Measurements from ENCODE around the gene TAS2R42.

Gene TAS2R42, protein sequence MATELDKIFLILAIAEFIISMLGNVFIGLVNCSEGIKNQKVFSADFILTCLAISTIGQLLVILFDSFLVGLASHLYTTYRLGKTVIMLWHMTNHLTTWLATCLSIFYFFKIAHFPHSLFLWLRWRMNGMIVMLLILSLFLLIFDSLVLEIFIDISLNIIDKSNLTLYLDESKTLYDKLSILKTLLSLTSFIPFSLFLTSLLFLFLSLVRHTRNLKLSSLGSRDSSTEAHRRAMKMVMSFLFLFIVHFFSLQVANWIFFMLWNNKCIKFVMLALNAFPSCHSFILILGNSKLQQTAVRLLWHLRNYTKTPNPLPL

GRCh38 chr12:11186837-11187236 is at the start of gene TAS2R42:
Gene TAS2R42 (minus strand): TSS chr12:11186937. CDS start chr12:11186937, 0 bp downstream.
- TF ChIP-seq GATA3 (IDR thresholded peaks at IDR 0.05; ENCODE audit: low read depth, low read length) (no peak), GATA2 (IDR thresholded peaks at IDR 0.05; ENCODE audit: low read depth, low read length) (no peak)

DNA sequence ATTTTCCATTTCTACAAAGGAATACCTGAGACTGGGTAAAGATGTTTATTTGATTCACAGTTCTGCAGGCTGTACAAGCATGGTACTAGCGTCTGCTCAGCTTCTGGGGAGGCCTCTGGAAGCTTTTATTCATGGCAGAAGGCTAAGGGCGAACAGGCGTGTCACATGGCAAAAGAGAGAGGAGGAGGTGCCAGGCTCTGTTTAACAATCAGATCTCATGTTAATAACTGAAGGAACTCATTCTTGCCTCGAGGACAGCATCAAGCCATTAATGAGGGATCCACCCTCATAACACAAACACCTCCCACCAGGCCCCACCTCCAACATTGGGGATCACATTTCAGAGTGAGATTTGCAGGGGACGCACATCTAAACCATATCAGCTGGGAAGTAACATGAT is 46.8 kb upstream of the TAS2R42 start:
- TF ChIP-seq GATA2 (IDR thresholded peaks at IDR 0.05; ENCODE audit: low read depth, low read length) (no peak), GATA3 (IDR thresholded peaks at IDR 0.05; ENCODE audit: low read depth, low read length) (no peak)

- TF ChIP-seq GATA3 (IDR thresholded peaks at IDR 0.05; ENCODE audit: low read depth, low read length) (no peak), GATA2 (IDR thresholded peaks at IDR 0.05; ENCODE audit: low read depth, low read length) (no peak)
Observed at GRCh38 chr12:11228296-11228879, 41.7 kb upstream of the TAS2R42 start.

GRCh38 chr12:11227373-11227772 is 40.6 kb upstream of the TAS2R42 start:
- TF ChIP-seq GATA3 (IDR thresholded peaks at IDR 0.05; ENCODE audit: low read depth, low read length) (no peak), GATA2 (IDR thresholded peaks at IDR 0.05; ENCODE audit: low read depth, low read length) (no peak)

GRCh38 chr12:11209113-11209512 is 22.4 kb upstream of the TAS2R42 start:
- TF ChIP-seq GATA2 (IDR thresholded peaks at IDR 0.05; ENCODE audit: low read depth, low read length) (no peak), GATA3 (IDR thresholded peaks at IDR 0.05; ENCODE audit: low read depth, low read length) (no peak)

- TF ChIP-seq GATA2 (IDR thresholded peaks at IDR 0.05; ENCODE audit: low read depth, low read length) = no peak
- no peak for TF ChIP-seq GATA3 (IDR thresholded peaks at IDR 0.05; ENCODE audit: low read depth, low read length)
Observed at GRCh38 chr12:11204173-11204572, 17.4 kb upstream of the TAS2R42 start.

DNA sequence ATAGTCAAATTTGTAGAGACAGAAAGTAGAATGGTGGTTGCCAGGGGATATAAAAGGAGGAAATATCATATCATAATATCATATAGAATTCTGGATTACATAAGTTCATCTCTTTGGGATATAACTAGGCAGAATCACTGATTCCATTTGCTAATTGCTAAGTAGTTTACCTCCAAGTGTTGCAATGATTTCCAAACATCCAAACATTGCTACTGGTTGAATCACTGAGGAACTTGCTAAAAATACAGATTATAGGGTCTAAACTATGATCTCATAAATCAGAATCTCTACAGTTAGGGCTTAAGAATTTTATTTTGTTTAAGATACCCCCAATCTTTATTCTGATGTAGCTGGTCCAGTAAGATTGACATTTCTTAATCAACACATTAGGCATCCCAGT is 16.1 kb upstream of the TAS2R42 start:
- no peak for TF ChIP-seq GATA3 (IDR thresholded peaks at IDR 0.05; ENCODE audit: low read depth, low read length)
- no peak for TF ChIP-seq GATA2 (IDR thresholded peaks at IDR 0.05; ENCODE audit: low read depth, low read length)

DNA sequence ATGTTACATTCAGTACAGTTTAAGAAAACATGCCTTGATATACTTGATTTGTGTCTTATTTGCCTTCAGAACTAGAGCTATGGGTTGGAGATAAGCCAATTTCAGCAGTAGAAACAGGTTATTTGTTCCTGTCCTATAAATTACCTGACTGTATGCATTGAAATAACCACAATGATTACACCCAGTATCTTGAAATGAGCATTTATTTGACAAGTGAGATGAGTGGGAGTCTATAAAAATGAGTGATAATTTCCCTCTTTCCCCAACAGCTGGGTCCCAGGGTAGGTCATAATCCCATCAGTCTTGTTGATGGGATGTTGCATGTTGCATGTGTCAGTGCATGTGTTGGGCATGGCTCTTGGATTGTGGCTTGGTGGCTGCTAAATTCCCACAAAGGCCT is 3.7 kb downstream of the TAS2R42 start:
- no peak for TF ChIP-seq GATA2 (IDR thresholded peaks at IDR 0.05; ENCODE audit: low read depth, low read length)
- no peak for TF ChIP-seq GATA3 (IDR thresholded peaks at IDR 0.05; ENCODE audit: low read depth, low read length)

- TF ChIP-seq GATA3 (IDR thresholded peaks at IDR 0.05; ENCODE audit: low read depth, low read length) (no peak), GATA2 (IDR thresholded peaks at IDR 0.05; ENCODE audit: low read depth, low read length) (no peak)
Observed at GRCh38 chr12:11182529-11182928, 4.2 kb downstream of the TAS2R42 start.

DNA sequence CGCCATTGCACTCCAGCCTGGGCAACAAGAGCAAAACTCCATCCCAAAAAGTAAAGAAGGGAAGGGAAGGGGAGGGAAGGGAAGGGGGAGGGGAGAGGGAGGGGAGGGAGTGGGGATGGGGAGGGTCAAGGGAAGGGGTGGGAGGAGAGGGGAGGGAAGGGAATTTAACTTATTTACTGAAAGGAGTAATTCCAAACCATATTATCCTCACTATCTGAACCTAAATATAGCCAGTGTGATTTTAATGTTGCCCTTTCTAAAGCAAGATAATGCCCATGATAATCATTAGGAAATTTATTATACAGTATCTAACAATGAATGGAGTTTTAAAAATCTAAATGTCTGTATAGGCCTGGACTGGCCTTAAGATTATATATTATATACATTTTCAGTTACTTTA is 8.5 kb downstream of the TAS2R42 start:
- no peak for TF ChIP-seq GATA3 (IDR thresholded peaks at IDR 0.05; ENCODE audit: low read depth, low read length)
- no peak for TF ChIP-seq GATA2 (IDR thresholded peaks at IDR 0.05; ENCODE audit: low read depth, low read length)

DNA sequence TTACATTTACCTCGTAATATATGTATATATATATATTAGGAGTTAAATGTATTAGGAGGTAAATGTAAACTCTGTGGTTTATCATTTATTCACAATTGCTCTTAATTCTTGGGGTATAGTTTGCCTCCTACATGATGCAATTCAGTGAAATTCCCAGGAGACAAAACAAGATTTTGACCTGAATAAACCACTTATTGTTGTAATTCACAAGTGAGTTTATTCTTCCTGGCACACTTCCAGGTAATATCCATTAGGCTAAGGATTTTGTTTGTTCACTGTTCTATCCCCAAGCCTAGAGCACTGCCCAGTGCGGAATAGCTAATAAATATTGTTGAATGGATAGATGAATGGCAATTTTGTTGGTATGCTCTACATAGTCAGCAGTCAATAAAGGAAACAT is 12.7 kb downstream of the TAS2R42 start:
- TF ChIP-seq GATA2 (IDR thresholded peaks at IDR 0.05; ENCODE audit: low read depth, low read length) (no peak), GATA3 (IDR thresholded peaks at IDR 0.05; ENCODE audit: low read depth, low read length) (no peak)

GRCh38 chr12:11171969-11172675 is 14.6 kb downstream of the TAS2R42 start:
- TF ChIP-seq GATA2 (IDR thresholded peaks at IDR 0.05; ENCODE audit: low read depth, low read length) (no peak), GATA3 (IDR thresholded peaks at IDR 0.05; ENCODE audit: low read depth, low read length) (no peak)

DNA sequence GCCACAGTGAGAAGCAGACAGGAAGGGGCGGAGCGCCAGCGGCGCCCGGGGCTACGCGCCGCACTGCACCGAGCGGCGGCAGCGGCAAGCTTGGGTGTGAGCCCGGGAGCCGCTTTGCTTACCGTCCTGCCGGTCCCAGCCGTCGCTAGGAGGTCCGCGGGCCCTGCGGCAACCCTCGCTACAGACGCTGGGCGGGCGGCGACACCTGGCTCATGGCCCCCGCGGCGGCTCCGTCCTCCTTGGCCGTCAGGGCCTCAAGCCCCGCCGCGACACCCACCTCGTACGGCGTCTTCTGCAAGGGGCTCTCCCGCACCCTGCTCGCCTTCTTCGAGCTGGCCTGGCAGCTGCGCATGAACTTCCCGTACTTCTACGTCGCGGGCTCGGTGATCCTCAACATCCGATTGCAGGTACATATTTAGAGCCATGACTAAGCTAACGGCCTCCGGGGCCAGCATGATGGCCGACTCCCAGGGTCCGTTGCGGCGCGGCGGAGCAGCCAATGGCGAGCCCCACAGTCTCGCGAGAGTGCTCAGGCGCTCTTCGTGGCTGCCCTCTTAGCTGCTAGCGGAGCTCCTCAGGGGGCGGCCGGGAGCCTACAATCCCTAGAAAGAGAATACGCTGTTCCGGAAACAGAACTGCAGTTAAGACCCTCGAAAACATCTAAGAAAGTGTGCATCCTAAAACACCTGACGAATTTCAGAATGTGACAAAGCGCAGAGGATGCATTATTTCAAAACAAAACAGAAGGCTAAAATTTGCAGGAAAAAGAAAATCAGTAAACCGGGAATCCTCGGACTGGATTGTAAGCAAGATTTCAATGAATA is 15.4 kb downstream of the TAS2R42 start, which contains the start of gene SMIM10L1:
SMIM10L1 (plus strand) TSS at position 50 of the 824 bp plus-strand sequence; CDS start at position 213, 163 bp downstream.
- TF ChIP-seq GATA3 (IDR thresholded peaks at IDR 0.05; ENCODE audit: low read depth, low read length) (no peak), GATA2 (IDR thresholded peaks at IDR 0.05; ENCODE audit: low read depth, low read length) (no peak)

GRCh38 chr12:11170810-11171144 is 16.0 kb downstream of the TAS2R42 start:
- no peak for TF ChIP-seq GATA2 (IDR thresholded peaks at IDR 0.05; ENCODE audit: low read depth, low read length)
- no peak for TF ChIP-seq GATA3 (IDR thresholded peaks at IDR 0.05; ENCODE audit: low read depth, low read length)
